Loucy (cell line): Measurements from ENCODE around the gene WWOX.

Source experiments
- H2AFZ ChIP-seq: fragments of 200-600 bp; sonication (generic); 2 replicates; pipeline ENCODE4 v1.6.0; 2016; ENCODE audit warnings: antibody characterized with exemption, mild to moderate bottlenecking, low read length, moderate library complexity
- H3F3A ChIP-seq: fragments of 200-600 bp; 2 replicates; pipeline ENCODE4 v1.6.0; 2016; ENCODE audit warnings: antibody characterized with exemption, low read depth, mild to moderate bottlenecking
- H3K27me3 ChIP-seq: fragments of 200-600 bp; sonication (generic); 2 replicates; pipeline ENCODE4 v1.6.1; 2014; ENCODE audit warnings: low read length, mild to moderate bottlenecking; ENCODE audit not compliant: insufficient read depth, poor library complexity, severe bottlenecking
- H3K36me3 ChIP-seq: fragments of 200-600 bp; sonication (generic); 2 replicates; pipeline ENCODE4 v1.6.1; 2016; ENCODE audit warnings: low read length; ENCODE audit not compliant: insufficient read depth
- H3K4me1 ChIP-seq: fragments of 200-600 bp; sonication (generic); 2 replicates; pipeline ENCODE4 v1.5.1; 2014; ENCODE audit warnings: low read length, mild to moderate bottlenecking; ENCODE audit not compliant: insufficient read depth, poor library complexity, severe bottlenecking
- H3K4me2 ChIP-seq: fragments of 200-600 bp; sonication (generic); 2 replicates; pipeline ENCODE4 v1.6.0; 2014; ENCODE audit warnings: antibody characterized with exemption, low read length, low read depth, mild to moderate bottlenecking; ENCODE audit not compliant: poor library complexity, severe bottlenecking
- H3K4me3 ChIP-seq: fragments of 200-600 bp; sonication (generic); 2 replicates; pipeline ENCODE4 v1.5.1; 2014; ENCODE audit warnings: low read length, mild to moderate bottlenecking, mixed read lengths; ENCODE audit not compliant: poor library complexity, severe bottlenecking
- H3K79me2 ChIP-seq: fragments of 200-600 bp; sonication (generic); 2 replicates; pipeline ENCODE4 v1.6.1; 2014; ENCODE audit warnings: low read length; ENCODE audit not compliant: insufficient read depth
- H3K9ac ChIP-seq: fragments of 200-600 bp; sonication (generic); 2 replicates; pipeline ENCODE4 v1.6.0; 2014; ENCODE audit warnings: mild to moderate bottlenecking, low read depth, low read length, moderate library complexity; ENCODE audit not compliant: poor library complexity, severe bottlenecking
- H3K9me2 ChIP-seq: fragments of 200-600 bp; sonication (generic); replicated peaks from 2 replicates; pipeline ENCODE4 v1.6.1; 2016; ENCODE audit warnings: low read depth, low read length, mixed read lengths
- H3K9me3 ChIP-seq: fragments of 200-600 bp; sonication (generic); 2 replicates; pipeline ENCODE4 v1.6.1; 2014; ENCODE audit warnings: mild to moderate bottlenecking, antibody characterized with exemption, low read length, low read depth; ENCODE audit not compliant: insufficient read depth
- H4K20me1 ChIP-seq: fragments of 200-600 bp; sonication (generic); 2 replicates; pipeline ENCODE4 v1.6.0; 2014; ENCODE audit warnings: antibody characterized with exemption, low read length, mild to moderate bottlenecking; ENCODE audit not compliant: insufficient read depth, poor library complexity, severe bottlenecking
- CTCF ChIP-seq: fragments of 200-600 bp; sonication (generic); conservative IDR thresholded peaks from 2 replicates; pipeline ENCODE4 v1.5.1; 2014; ENCODE audit warnings: mild to moderate bottlenecking, antibody characterized with exemption, low read length
- EZH2phosphoT487 ChIP-seq: fragments of 200-600 bp; IDR thresholded peaks from 2 replicates; pipeline ENCODE4 v1.6.1; 2018; ENCODE audit warnings: antibody characterized with exemption, mild to moderate bottlenecking, moderate library complexity, borderline replicate concordance

The WWOX gene

GRCh38 chr16:78591682-78592103, 492.2 kb downstream of the WWOX start:
- no peaks in the 10 kb centered on the region for H3F3A ChIP-seq
- H3K9me2 ChIP-seq = no peaks in the 10 kb centered on the region
- H3K9ac ChIP-seq = no peak overlapping the region
- H3K79me2 ChIP-seq = no peaks in the 10 kb centered on the region
- H3K27me3 ChIP-seq = no peaks in the 10 kb centered on the region
- H3K36me3 ChIP-seq = no peaks in the 10 kb centered on the region
- H3K4me1 ChIP-seq = peaks cover 4% of the 10 kb centered on the region
- H2AFZ ChIP-seq = no peak overlapping the region
- no peak overlapping the region for H3K4me2 ChIP-seq
- no peaks in the 10 kb centered on the region for H4K20me1 ChIP-seq
- no peak for TF ChIP-seq EZH2phosphoT487
- H3K9me3 ChIP-seq = no peaks in the 10 kb centered on the region
- no peak overlapping the region for H3K4me3 ChIP-seq

GRCh38 chr16:78592111-78592510, 492.7 kb downstream of the WWOX start:
- H4K20me1 ChIP-seq = no peaks in the 10 kb centered on the region
- H3K27me3 ChIP-seq = no peaks in the 10 kb centered on the region
- TF ChIP-seq EZH2phosphoT487 (no peak), CTCF (no peak)
- no peak overlapping the region for H3K4me3 ChIP-seq
- no peaks in the 10 kb centered on the region for H3K79me2 ChIP-seq
- H3K4me2 ChIP-seq = no peak overlapping the region
- H3K4me1 ChIP-seq = peaks cover 4% of the 10 kb centered on the region
- no peak overlapping the region for H2AFZ ChIP-seq
- no peaks in the 10 kb centered on the region for H3K9me2 ChIP-seq
- no peak overlapping the region for H3K9ac ChIP-seq
- H3K9me3 ChIP-seq = no peaks in the 10 kb centered on the region
- no peaks in the 10 kb centered on the region for H3K36me3 ChIP-seq
- H3F3A ChIP-seq = no peaks in the 10 kb centered on the region

- no peak overlapping the region for H3K9ac ChIP-seq
- no peaks in the 10 kb centered on the region for H3K9me3 ChIP-seq
- H3K4me3 ChIP-seq = no peak overlapping the region
- no peaks in the 10 kb centered on the region for H3K9me2 ChIP-seq
- H4K20me1 ChIP-seq = no peaks in the 10 kb centered on the region
- no peaks in the 10 kb centered on the region for H3K36me3 ChIP-seq
- no peak overlapping the region for H3K4me2 ChIP-seq
- no peak overlapping the region for H2AFZ ChIP-seq
- no peaks in the 10 kb centered on the region for H3K79me2 ChIP-seq
- TF ChIP-seq CTCF (no peak), EZH2phosphoT487 (no peak)
- H3F3A ChIP-seq = no peaks in the 10 kb centered on the region
- peaks cover 4% of the 10 kb centered on the region for H3K4me1 ChIP-seq
- H3K27me3 ChIP-seq = no peaks in the 10 kb centered on the region
These were observed 493.9 kb downstream of the WWOX start for GRCh38 chr16:78593352-78593751.

GRCh38 chr16:78594191-78594590, 494.7 kb downstream of the WWOX start:
- peaks cover 4% of the 10 kb centered on the region for H3K4me1 ChIP-seq
- H3K79me2 ChIP-seq = no peaks in the 10 kb centered on the region
- no peak overlapping the region for H3K4me2 ChIP-seq
- no peaks in the 10 kb centered on the region for H3K9me3 ChIP-seq
- H3K27me3 ChIP-seq = no peaks in the 10 kb centered on the region
- H2AFZ ChIP-seq = no peak overlapping the region
- H3F3A ChIP-seq = no peaks in the 10 kb centered on the region
- H4K20me1 ChIP-seq = no peaks in the 10 kb centered on the region
- H3K9ac ChIP-seq = no peak overlapping the region
- no peaks in the 10 kb centered on the region for H3K36me3 ChIP-seq
- TF ChIP-seq EZH2phosphoT487 (no peak), CTCF (no peak)
- no peaks in the 10 kb centered on the region for H3K9me2 ChIP-seq
- no peak overlapping the region for H3K4me3 ChIP-seq
